Activated CD8-positive, alpha-beta memory T cell treated with anti-CD3 and anti-CD28 coated beads, Interleukin-2, amount 50 U/mL, for 24 hours (primary cell): ENCODE measurements around the gene SNRPA1.
"Not testable (repeated sequence)": the region's sequence is repeated elsewhere in the genome, so short reads cannot be mapped to it uniquely, and the experiment has no call there.

Experiments used
- DNase-seq: peaks from one replicate; pipeline ENCODE4 v3.0.0-alpha.2; 2020; ENCODE audit errors: extremely low read depth

Gene SNRPA1

GRCh38 chr15:101295607-101296161 is 636 bp upstream of the SNRPA1 start:
- no peak for DNase-seq

GRCh38 chr15:101293122-101293521 is 1.9 kb downstream of the SNRPA1 start:
- DNase-seq, result no peak

GRCh38 chr15:101288905-101289513 is 6.0 kb downstream of the SNRPA1 start:
- no peak for DNase-seq

GRCh38 chr15:101287342-101287741 is 7.7 kb downstream of the SNRPA1 start:
- DNase-seq, result not testable (repeated sequence)

GRCh38 chr15:101286471-101287114 is 8.5 kb downstream of the SNRPA1 start:
- no peak for DNase-seq

GRCh38 chr15:101283931-101284330 is 11.1 kb downstream of the SNRPA1 start:
- DNase-seq, result no peak

GRCh38 chr15:101280007-101280406 is 15.0 kb downstream of the SNRPA1 start:
- DNase-seq, result no peak

- no peak for DNase-seq
Observed at GRCh38 chr15:101277943-101278564, 17.0 kb downstream of the SNRPA1 start.

- DNase-seq, result peak; percentile 58
Observed at GRCh38 chr15:101277038-101277822, 17.8 kb downstream of the SNRPA1 start, which contains the start of gene SELENOS. Gene SELENOS (minus strand): TSS chr15:101277485. CDS start chr15:101277417, 68 bp downstream.

- DNase-seq, result no peak
Observed at GRCh38 chr15:101276501-101277037, 18.5 kb downstream of the SNRPA1 start.

- no peak for DNase-seq
Observed at GRCh38 chr15:101275018-101275417, 20.0 kb downstream of the SNRPA1 start.

- no peak for DNase-seq
Observed at GRCh38 chr15:101273534-101273933, 21.5 kb downstream of the SNRPA1 start.

GRCh38 chr15:101272584-101272983 is 22.5 kb downstream of the SNRPA1 start:
- DNase-seq, result no peak

GRCh38 chr15:101269479-101270223 is 25.4 kb downstream of the SNRPA1 start:
- no peak for DNase-seq

- no peak for DNase-seq
Observed at GRCh38 chr15:101267320-101268104, 27.5 kb downstream of the SNRPA1 start.

GRCh38 chr15:101266787-101267186 is 28.3 kb downstream of the SNRPA1 start:
- no peak for DNase-seq

GRCh38 chr15:101266034-101266433 is 29.0 kb downstream of the SNRPA1 start:
- DNase-seq, result no peak

GRCh38 chr15:101264911-101265641 is 30.0 kb downstream of the SNRPA1 start:
- DNase-seq, result no peak

- no peak for DNase-seq
Observed at GRCh38 chr15:101264011-101264410, 31.0 kb downstream of the SNRPA1 start.
